Neural cell (in vitro differentiated cells): ENCODE measurements around the gene RAB11FIP5. TPM values are rescaled to one million over a fixed set of nuclear protein-coding genes. Genes with fewer than 3 reads are reported as not detected.

Experiments used
- H2AFZ ChIP-seq: fragments of 200-600, 300-800 bp; sonication (generic), shearing (Covaris generic); 2 replicates; pipeline ENCODE4 v1.6.0; 2014; ENCODE audit warnings: low read depth, mild to moderate bottlenecking, antibody characterized with exemption, low read length, moderate library complexity
- H3F3A ChIP-seq: fragments of 200-600 bp; shearing (Covaris generic); 2 replicates; pipeline ENCODE4 v1.6.1; 2016; ENCODE audit warnings: mild to moderate bottlenecking, moderate library complexity, mixed read lengths, antibody characterized with exemption, low read length; ENCODE audit not compliant: insufficient read depth, poor library complexity, severe bottlenecking
- H3K27ac ChIP-seq: fragments of 200-600, 300-800 bp; sonication (generic), shearing (Covaris generic); 2 replicates; pipeline ENCODE4 v1.5.1; 2014; ENCODE audit warnings: mild to moderate bottlenecking, low read length, moderate library complexity
- H3K27me3 ChIP-seq: fragments of 300-800, 200-600 bp; sonication (generic), shearing (Covaris generic); 2 replicates; pipeline ENCODE4 v1.6.0; 2014; ENCODE audit warnings: mild to moderate bottlenecking, low read depth, low read length, moderate library complexity; ENCODE audit not compliant: insufficient read depth
- H3K36me3 ChIP-seq: fragments of 300-800, 200-600 bp; sonication (generic), shearing (Covaris generic); 2 replicates; pipeline ENCODE4 v1.5.1; 2014; ENCODE audit warnings: mild to moderate bottlenecking, antibody characterized with exemption, low read length, moderate library complexity; ENCODE audit not compliant: insufficient read depth
- H3K4me2 ChIP-seq: fragments of 300-800, 200-600 bp; sonication (generic), shearing (Covaris generic); 2 replicates; pipeline ENCODE4 v1.6.0; 2014; ENCODE audit warnings: mild to moderate bottlenecking, low read length
- H3K4me3 ChIP-seq: fragments of 300-800, 200-600 bp; sonication (generic), shearing (Covaris generic); 2 replicates; pipeline ENCODE4 v1.5.1; 2014; ENCODE audit warnings: mild to moderate bottlenecking, low read length, moderate library complexity
- H3K79me2 ChIP-seq: fragments of 200-600 bp; shearing (Covaris generic); replicated peaks from 2 replicates; pipeline ENCODE4 v1.6.0; 2014; ENCODE audit warnings: mild to moderate bottlenecking, low read length, moderate library complexity; ENCODE audit not compliant: insufficient read depth
- H3K9ac ChIP-seq: fragments of 300-800, 200-600 bp; sonication (generic), shearing (Covaris generic); 2 replicates; pipeline ENCODE4 v1.6.1; 2016; ENCODE audit warnings: mild to moderate bottlenecking, low read length, mixed read lengths
- H3K9me2 ChIP-seq: fragments of 200-600 bp; shearing (Covaris generic); 2 replicates; pipeline ENCODE4 v1.6.1; 2016; ENCODE audit warnings: mild to moderate bottlenecking, low read length, mixed read lengths; ENCODE audit not compliant: insufficient read depth
- H3K9me3 ChIP-seq: fragments of 200-600, 300-800 bp; sonication (generic), shearing (Covaris generic); 2 replicates; pipeline ENCODE4 v1.6.1; 2016; ENCODE audit warnings: mild to moderate bottlenecking, mixed run types, low read length, moderate library complexity, mixed read lengths
- H4K20me1 ChIP-seq: fragments of 200-600 bp; shearing (Covaris generic); 2 replicates; pipeline ENCODE4 v1.6.1; 2016; ENCODE audit warnings: mild to moderate bottlenecking, mixed run types; ENCODE audit not compliant: insufficient read depth
- CTCF ChIP-seq: fragments of 450-650 bp; IDR thresholded peaks from 2 replicates; pipeline ENCODE4 v1.5.1; 2014; ENCODE audit warnings: antibody characterized with exemption, mild to moderate bottlenecking, moderate library complexity; ENCODE audit not compliant: poor library complexity, severe bottlenecking
- EP300 ChIP-seq: fragments of 450-650 bp; conservative IDR thresholded peaks from 2 replicates; pipeline ENCODE4 v1.6.1; 2014; ENCODE audit warnings: antibody characterized with exemption, mild to moderate bottlenecking, moderate library complexity; ENCODE audit not compliant: poor library complexity, severe bottlenecking
- EZH2 ChIP-seq: fragments of 200-600, 300-800 bp; shearing (Covaris generic), sonication (generic); IDR thresholded peaks from 2 replicates; pipeline ENCODE4 v1.6.1; 2014; ENCODE audit warnings: antibody characterized with exemption, low read length, borderline replicate concordance, mild to moderate bottlenecking; ENCODE audit not compliant: insufficient read depth, poor library complexity, severe bottlenecking
- MXI1 ChIP-seq: fragments of 450-650 bp; conservative IDR thresholded peaks from 2 replicates; pipeline ENCODE4 v1.6.1; 2014; ENCODE audit warnings: antibody characterized with exemption, mild to moderate bottlenecking; ENCODE audit not compliant: poor library complexity, severe bottlenecking
- POLR2AphosphoS5 ChIP-seq: IDR thresholded peaks from 2 replicates; pipeline ENCODE4 v1.6.1; 2012
- RAD21 ChIP-seq: fragments of 450-650 bp; conservative IDR thresholded peaks from 2 replicates; pipeline ENCODE4 v1.6.1; 2014; ENCODE audit warnings: antibody characterized with exemption, mild to moderate bottlenecking, moderate library complexity
- SMC3 ChIP-seq: fragments of 450-650 bp; conservative IDR thresholded peaks from 2 replicates; pipeline ENCODE4 v1.6.1; 2014; ENCODE audit warnings: antibody characterized with exemption, mild to moderate bottlenecking, moderate library complexity; ENCODE audit not compliant: poor library complexity
- TAF1 ChIP-seq: IDR thresholded peaks from 2 replicates; pipeline ENCODE4 v1.6.1; 2012; ENCODE audit warnings: low read depth
- polyA plus RNA-seq: library from polyadenylated mRNA; depleted of rRNA; stranded (reverse); fragments of >200 nt; gene quantifications from 2 replicates; pipeline ENCODE4 v1.2.3, GENCODE V29; 2014
- TF ChIP-seq, protein P1 (sequence below): IDR thresholded peaks from 2 replicates; pipeline ENCODE4 v1.6.1; 2012; ENCODE audit warnings: borderline replicate concordance

The RAB11FIP5 gene
- polyA plus RNA-seq, 1 donor from 2014 or later: 2.6 TPM

- Histone ChIP-seq H3F3A (no peaks in the 10 kb centered on the region), H3K27ac (no peak overlapping the region), H4K20me1 (no peaks in the 10 kb centered on the region), H2AFZ (no peak overlapping the region), H3K27me3 (peaks cover 12% of the 10 kb centered on the region), H3K36me3 (no peaks in the 10 kb centered on the region), H3K9ac (no peak overlapping the region), H3K4me3 (no peak overlapping the region), H3K9me3 (no peaks in the 10 kb centered on the region), H3K4me2 (no peak overlapping the region), H3K9me2 (no peaks in the 10 kb centered on the region), H3K79me2 (peaks cover 8% of the 10 kb centered on the region)
- no peak for TF ChIP-seq TAF1
These were observed 6.0 kb downstream of the RAB11FIP5 start for GRCh38 chr2:73106791-73107190.

DNA sequence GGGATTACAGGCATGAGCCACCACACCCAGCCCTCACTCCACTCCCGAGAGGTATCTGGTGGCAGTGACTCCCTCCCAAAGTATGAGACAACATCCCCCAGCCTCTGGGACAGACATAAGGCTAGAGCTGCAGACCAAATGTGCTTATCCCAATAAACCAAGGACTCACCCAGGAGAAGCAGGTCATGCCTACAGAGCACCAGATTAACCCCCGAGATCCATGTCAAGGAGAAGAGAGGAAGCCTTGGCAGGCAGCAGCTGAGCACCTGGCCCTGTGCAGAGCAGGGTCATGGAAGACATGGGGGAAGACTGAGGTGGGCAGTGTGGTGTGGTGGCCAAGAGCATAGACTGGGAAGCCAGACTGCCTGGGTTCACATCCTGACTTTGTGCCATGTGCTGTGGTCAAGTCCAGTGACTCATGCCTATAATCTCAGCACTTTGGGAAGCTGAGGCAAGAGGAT lies 7.2 kb downstream of the RAB11FIP5 start:
- peaks cover 6% of the 10 kb centered on the region for H3K79me2 ChIP-seq
- H3K9me3 ChIP-seq: no peaks in the 10 kb centered on the region
- H3K27ac ChIP-seq: no peak overlapping the region
- H3K36me3 ChIP-seq: no peaks in the 10 kb centered on the region
- no peak overlapping the region for H3K4me3 ChIP-seq
- no peaks in the 10 kb centered on the region for H3F3A ChIP-seq
- no peaks in the 10 kb centered on the region for H3K9me2 ChIP-seq
- TF ChIP-seq EP300 (no peak), POLR2AphosphoS5 (no peak), RAD21 (no peak), CTCF (no peak), EZH2 (no peak), MXI1 (no peak)
- H3K9ac ChIP-seq: no peak overlapping the region
- H3K27me3 ChIP-seq: no peaks in the 10 kb centered on the region
- H2AFZ ChIP-seq: no peak overlapping the region
- H3K4me2 ChIP-seq: no peak overlapping the region
- H4K20me1 ChIP-seq: no peaks in the 10 kb centered on the region

GRCh38 chr2:73104933-73105332 lies 7.8 kb downstream of the RAB11FIP5 start:
- Histone ChIP-seq H3K9me2 (no peaks in the 10 kb centered on the region), H3K79me2 (peaks cover 2% of the 10 kb centered on the region), H3K27ac (no peak overlapping the region), H2AFZ (no peak overlapping the region), H4K20me1 (no peaks in the 10 kb centered on the region), H3K4me3 (no peak overlapping the region), H3F3A (no peaks in the 10 kb centered on the region), H3K4me2 (no peak overlapping the region), H3K36me3 (no peaks in the 10 kb centered on the region), H3K9me3 (no peaks in the 10 kb centered on the region), H3K27me3 (no peaks in the 10 kb centered on the region), H3K9ac (no peak overlapping the region)
- no peak for TF ChIP-seq POLR2AphosphoS5
- no peak for TF ChIP-seq SMC3
- no peak for TF ChIP-seq CTCF
- no peak for TF ChIP-seq RAD21
- TF ChIP-seq MXI1: no peak
- TF ChIP-seq, protein P1, sequence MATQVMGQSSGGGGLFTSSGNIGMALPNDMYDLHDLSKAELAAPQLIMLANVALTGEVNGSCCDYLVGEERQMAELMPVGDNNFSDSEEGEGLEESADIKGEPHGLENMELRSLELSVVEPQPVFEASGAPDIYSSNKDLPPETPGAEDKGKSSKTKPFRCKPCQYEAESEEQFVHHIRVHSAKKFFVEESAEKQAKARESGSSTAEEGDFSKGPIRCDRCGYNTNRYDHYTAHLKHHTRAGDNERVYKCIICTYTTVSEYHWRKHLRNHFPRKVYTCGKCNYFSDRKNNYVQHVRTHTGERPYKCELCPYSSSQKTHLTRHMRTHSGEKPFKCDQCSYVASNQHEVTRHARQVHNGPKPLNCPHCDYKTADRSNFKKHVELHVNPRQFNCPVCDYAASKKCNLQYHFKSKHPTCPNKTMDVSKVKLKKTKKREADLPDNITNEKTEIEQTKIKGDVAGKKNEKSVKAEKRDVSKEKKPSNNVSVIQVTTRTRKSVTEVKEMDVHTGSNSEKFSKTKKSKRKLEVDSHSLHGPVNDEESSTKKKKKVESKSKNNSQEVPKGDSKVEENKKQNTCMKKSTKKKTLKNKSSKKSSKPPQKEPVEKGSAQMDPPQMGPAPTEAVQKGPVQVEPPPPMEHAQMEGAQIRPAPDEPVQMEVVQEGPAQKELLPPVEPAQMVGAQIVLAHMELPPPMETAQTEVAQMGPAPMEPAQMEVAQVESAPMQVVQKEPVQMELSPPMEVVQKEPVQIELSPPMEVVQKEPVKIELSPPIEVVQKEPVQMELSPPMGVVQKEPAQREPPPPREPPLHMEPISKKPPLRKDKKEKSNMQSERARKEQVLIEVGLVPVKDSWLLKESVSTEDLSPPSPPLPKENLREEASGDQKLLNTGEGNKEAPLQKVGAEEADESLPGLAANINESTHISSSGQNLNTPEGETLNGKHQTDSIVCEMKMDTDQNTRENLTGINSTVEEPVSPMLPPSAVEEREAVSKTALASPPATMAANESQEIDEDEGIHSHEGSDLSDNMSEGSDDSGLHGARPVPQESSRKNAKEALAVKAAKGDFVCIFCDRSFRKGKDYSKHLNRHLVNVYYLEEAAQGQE: no peak
- TF ChIP-seq EP300: no peak
- TF ChIP-seq EZH2: no peak
- TF ChIP-seq TAF1: no peak
